Adrenal gland (tissue), 12 donors: ENCODE data around the gene RGPD3. TPM values are rescaled to one million over a fixed set of nuclear protein-coding genes. Genes with fewer than 3 reads are reported as not detected.

Experiments used
- DNase-seq, 7 donors: peaks; one replicate each; pipeline ENCODE4 v3.0.0-alpha.2; 2019 to 2020
- H3K27ac ChIP-seq, 5 donors: fragments of 200-600 bp; sonication (generic) in 4 of 5; 1 replicate in 3 of 5; 2 replicates in 2 of 5; pipeline versions ENCODE4 v1.5.1 to v1.8.0; 2016 to 2020; ENCODE audit warnings: mild to moderate bottlenecking in 1 of 5
- H3K27me3 ChIP-seq: fragments of 200-600 bp; 2 replicates; pipeline ENCODE4 v1.8.0; 2021
- H3K36me3 ChIP-seq, 2 donors: fragments of 200-600 bp; replicated peaks in 1 of 2; 1 replicate in 1 of 2; 2 replicates in 1 of 2; pipeline versions ENCODE4 v1.5.1 to v1.8.0; 2018 to 2022
- H3K4me1 ChIP-seq, 2 donors: fragments of 200-600 bp; replicated peaks in 1 of 2; 1 replicate in 1 of 2; 2 replicates in 1 of 2; pipeline versions ENCODE4 v1.5.1 to v1.8.0; 2018 to 2021
- H3K4me3 ChIP-seq, 4 donors: fragments of 200-600 bp; sonication (generic) in 3 of 4; one replicate each; pipeline ENCODE4 v1.5.1; 2016 to 2018
- H3K9me3 ChIP-seq, 3 donors: fragments of 200-600 bp; sonication (generic) in 1 of 3; replicated peaks in 1 of 3; 1 replicate in 2 of 3; 2 replicates in 1 of 3; pipeline versions ENCODE4 v1.5.1 to v1.8.0; 2016 to 2021
- POLR2A ChIP-seq, 2 donors: fragments of 450-650 bp; IDR thresholded peaks; one replicate each; pipeline ENCODE4 v1.6.1; 2017; ENCODE audit warnings: antibody characterized with exemption in 2 of 2, mild to moderate bottlenecking in 2 of 2, moderate library complexity in 1 of 2
- WGBS, 4 donors: extraction: QIAGEN DNeasy Blood & Tissue Kit in 2 of 4; methylation state at CpG; one replicate each; pipeline versions ENCODE4 v1.1.5 to v1.1.7; 2013 to 2017; 5-methylcytosine and 5-hydroxymethylcytosine counted together
- intact Hi-C, 2 donors: fragments of 100-400 bp; cut with DNase I; formaldehyde crosslinking; loops; one replicate each; pipeline versions ENCODE4 v1.14.1 to v1.15.0; 2022 to 2023
- polyA plus RNA-seq, 3 donors: library from polyadenylated mRNA; stranded (reverse); fragments of 200-250 nt in 2 of 3; fragments of 350-450 nt in 1 of 3; fragmentation: Illumina TruSeq in 1 of 3; extraction: RNeasy Lipid Tissue Mini Kit (QIAGEN cat#74804) in 1 of 3; gene quantifications; one replicate each; pipeline ENCODE4 v1.2.3, GENCODE V29; 2013 to 2014
- total RNA-seq, 9 donors: library from RNA; depleted of rRNA in 4 of 9; stranded (reverse); fragments of >200 nt in 4 of 9; fragments of 120-200 nt in 1 of 9; fragmentation: NEBNext Ultra II Directional in 1 of 9; extraction: Animal tissue kit (Norgen Biotek cat#: 25700) in 1 of 9; gene quantifications; one replicate each; pipeline versions ENCODE4 v1.1.0 to v1.2.4, GENCODE V29; 2013 to 2023
- TF ChIP-seq, protein P1 (sequence below), 6 experiments: fragments of 450-650 bp in 4 of 6; fragments of 200-600 bp in 2 of 6; sonication (generic) in 1 of 6; IDR thresholded peaks; 1 replicate in 5 of 6; 2 replicates in 1 of 6; pipeline versions ENCODE4 v1.5.1 to v1.8.0; 2016 to 2021; ENCODE audit warnings: antibody characterized with exemption in 6 of 6, mild to moderate bottlenecking in 2 of 6, moderate library complexity in 1 of 6
- donor health status: healthy with polysubstance abuse.
- donor health status: Bipolar disorder and iron deficiency.
- donor health status: DM: yes; HTN: yes; CAD: no.
- donor health status: DM: no; HTN: no; CAD: no.
- donor health status: DM: no; HTN: no; CAD: no.
- donor health status: DM: yes; HTN: yes; CAD: no.

Gene RGPD3
- total and polyA plus RNA-seq, 12 donors, result 0.06 to 0.35 (median 0.13) TPM; not detected in 1

GRCh38 chr2:106358081-106358480, 110.1 kb downstream of the RGPD3 start:
- Histone ChIP-seq H3K4me1 (no peaks in the 10 kb centered on the region), H3K27ac (no peak overlapping the region), H3K27me3 (no peaks in the 10 kb centered on the region), H3K36me3 (no peaks in the 10 kb centered on the region), H3K9me3 (no peaks in the 10 kb centered on the region), H3K4me3 (no peak overlapping the region)
- 69 to 77% (median 75%) methylated on average over 5 of the region's 5 CpGs for WGBS, 4 donors
- intact Hi-C loops, result no loop called here
- TF ChIP-seq, protein P1, sequence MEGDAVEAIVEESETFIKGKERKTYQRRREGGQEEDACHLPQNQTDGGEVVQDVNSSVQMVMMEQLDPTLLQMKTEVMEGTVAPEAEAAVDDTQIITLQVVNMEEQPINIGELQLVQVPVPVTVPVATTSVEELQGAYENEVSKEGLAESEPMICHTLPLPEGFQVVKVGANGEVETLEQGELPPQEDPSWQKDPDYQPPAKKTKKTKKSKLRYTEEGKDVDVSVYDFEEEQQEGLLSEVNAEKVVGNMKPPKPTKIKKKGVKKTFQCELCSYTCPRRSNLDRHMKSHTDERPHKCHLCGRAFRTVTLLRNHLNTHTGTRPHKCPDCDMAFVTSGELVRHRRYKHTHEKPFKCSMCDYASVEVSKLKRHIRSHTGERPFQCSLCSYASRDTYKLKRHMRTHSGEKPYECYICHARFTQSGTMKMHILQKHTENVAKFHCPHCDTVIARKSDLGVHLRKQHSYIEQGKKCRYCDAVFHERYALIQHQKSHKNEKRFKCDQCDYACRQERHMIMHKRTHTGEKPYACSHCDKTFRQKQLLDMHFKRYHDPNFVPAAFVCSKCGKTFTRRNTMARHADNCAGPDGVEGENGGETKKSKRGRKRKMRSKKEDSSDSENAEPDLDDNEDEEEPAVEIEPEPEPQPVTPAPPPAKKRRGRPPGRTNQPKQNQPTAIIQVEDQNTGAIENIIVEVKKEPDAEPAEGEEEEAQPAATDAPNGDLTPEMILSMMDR (IDR thresholded peaks at IDR 0.05), result no peak
- TF ChIP-seq POLR2A (IDR thresholded peaks at IDR 0.05), result no peak
- no peak for DNase-seq

- TF ChIP-seq POLR2A (IDR thresholded peaks at IDR 0.05), result no peak
- TF ChIP-seq, protein P1 (IDR thresholded peaks at IDR 0.05), result no peak
- H3K4me1 ChIP-seq, result no peaks in the 10 kb centered on the region
- no peaks in the 10 kb centered on the region for H3K36me3 ChIP-seq
- H3K27me3 ChIP-seq, result no peaks in the 10 kb centered on the region
- WGBS, 4 donors, result 33 to 40% (median 37%) methylated on average over 2 of the region's 2 CpGs
- intact Hi-C loops, result no loop called here
- no peak overlapping the region for H3K27ac ChIP-seq
- no peak overlapping the region for H3K4me3 ChIP-seq
- DNase-seq, result no peak
- no peaks in the 10 kb centered on the region for H3K9me3 ChIP-seq
Measured at GRCh38 chr2:106356291-106356690, 111.9 kb downstream of the RGPD3 start.

GRCh38 chr2:106353676-106354075, 114.5 kb downstream of the RGPD3 start:
- Histone ChIP-seq H3K4me1 (no peaks in the 10 kb centered on the region), H3K4me3 (no peak overlapping the region), H3K27me3 (no peaks in the 10 kb centered on the region), H3K27ac (no peak overlapping the region), H3K9me3 (no peaks in the 10 kb centered on the region), H3K36me3 (no peaks in the 10 kb centered on the region)
- TF ChIP-seq, protein P1 (IDR thresholded peaks at IDR 0.05), result no peak
- TF ChIP-seq POLR2A (IDR thresholded peaks at IDR 0.05), result no peak
- intact Hi-C loops, result no loop called here
- DNase-seq, result no peak
- WGBS, 4 donors, result 68 to 87% (median 73%) methylated on average over 5 of the region's 5 CpGs

DNA sequence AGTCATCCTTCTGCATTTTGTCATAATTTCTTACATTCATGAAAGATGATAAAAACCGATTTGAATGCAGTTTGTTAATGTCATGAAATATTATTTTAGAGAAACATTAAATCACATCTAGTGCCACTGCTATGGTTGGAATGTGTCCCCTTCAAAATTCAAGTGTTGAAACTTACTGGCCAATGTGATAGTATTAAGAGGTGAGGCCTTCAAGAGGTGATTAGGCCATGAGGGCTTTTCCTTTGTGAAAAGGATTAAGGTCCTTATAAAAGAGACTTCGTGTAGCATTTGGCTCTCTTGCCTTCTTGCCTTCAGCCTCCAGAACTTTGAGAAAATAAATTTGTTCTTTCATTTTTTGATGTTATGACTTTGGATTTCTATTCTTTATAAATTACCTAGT, 117.2 kb downstream of the RGPD3 start:
- WGBS, 4 donors, result 53 to 70% (median 61%) methylated on average over 2 of the region's 2 CpGs
- TF ChIP-seq, protein P1 (IDR thresholded peaks at IDR 0.05), result no peak
- TF ChIP-seq POLR2A (IDR thresholded peaks at IDR 0.05), result no peak
- H3K27ac ChIP-seq, result no peak overlapping the region

More for the DNA sequence above, 117.2 kb downstream of the RGPD3 start:
- no peaks in the 10 kb centered on the region for H3K9me3 ChIP-seq
- intact Hi-C loops, result no loop called here
- H3K4me1 ChIP-seq, result no peaks in the 10 kb centered on the region
- no peaks in the 10 kb centered on the region for H3K36me3 ChIP-seq
- no peaks in the 10 kb centered on the region for H3K27me3 ChIP-seq
- H3K4me3 ChIP-seq, result no peak overlapping the region
- DNase-seq, result no peak
